HCT116 (cell line): ENCODE results near the gene OR6K3. TPM values are rescaled to one million over a fixed set of nuclear protein-coding genes. Genes with fewer than 3 reads are reported as not detected.

Experiments
- ATAC-seq: fragments of 200-7000 bp; cut with Tn5 transposase; 2 replicates; pipeline ENCODE4 v1.9.1; 2020; ENCODE audit warnings: mild to moderate bottlenecking, moderate library complexity
- BruUV-seq: library from RNA; stranded (reverse); fragments of 400-500 nt; replicated peaks from 2 replicates; lab custom pipeline; 2021; lab: Mats Ljungman, UMichigan
- CTCF ChIA-PET: fragments of 300-600 bp; sonication (Branson Sonifier 250); formaldehyde crosslinking; loops from one replicate; lab custom pipeline; 2021; ENCODE audit warnings: antibody characterized with exemption; lab: Charles Lee
- POLR2A ChIA-PET: fragments of 300-600, 350-600 bp; sonication (Branson Sonifier 250); formaldehyde crosslinking; loops from one replicate; lab custom pipeline; 2021; ENCODE audit warnings: antibody characterized with exemption; lab: Charles Lee
- RAD21 ChIA-PET, 2 experiments: fragments of 300-600 bp; sonication (Branson Sonifier 250); formaldehyde crosslinking; loops; one replicate each; lab custom pipeline; 2023; ENCODE audit warnings: low total read pairs in 2 of 2; ENCODE audit not compliant: uncharacterized antibody in 2 of 2, unreplicated experiment in 2 of 2, low non-redundant PET in 1 of 2; lab: Charles Lee
- DNase-seq: peaks from one replicate; pipeline ENCODE4 v3.0.0-alpha.2; 2010; ENCODE audit warnings: low read depth, low spot score
- H2AFZ ChIP-seq: fragments of 200-600 bp; shearing (Covaris generic), sonication (generic); 2 replicates; pipeline ENCODE4 v1.6.1; 2017; ENCODE audit warnings: low read depth, mixed run types, mixed read lengths, antibody characterized with exemption, low read length; ENCODE audit not compliant: poor library complexity, severe bottlenecking
- H3K27ac ChIP-seq: 2 replicates; pipeline ENCODE4 v1.5.1; 2012; ENCODE audit warnings: low read depth, low read length
- H3K27me3 ChIP-seq: fragments of 200-600 bp; sonication (generic); 2 replicates; pipeline ENCODE4 v1.6.1; 2016; ENCODE audit warnings: mixed run types, low read length, mixed read lengths; ENCODE audit not compliant: insufficient read depth
- H3K36me3 ChIP-seq, 2 experiments: fragments of 200-500 bp in 1 of 2; fragments of 200-600 bp in 1 of 2; sonication (Bioruptor generic) in 1 of 2; sonication (generic) in 1 of 2; 2 replicates each; pipeline versions ENCODE4 v1.5.1 to v1.6.1; 2014 to 2016; ENCODE audit warnings: low read length in 2 of 2, inconsistent platforms in 1 of 2, mixed read lengths in 1 of 2, mixed run types in 1 of 2; ENCODE audit not compliant: insufficient read depth in 2 of 2, control insufficient read depth in 1 of 2
- H3K4me1 ChIP-seq, 2 experiments: fragments of 200-600 bp in 1 of 2; sonication (generic) in 1 of 2; 2 replicates each; pipeline versions ENCODE4 v1.5.1 to v1.6.1; 2012 to 2017; ENCODE audit warnings: low read length in 2 of 2, inconsistent platforms in 1 of 2, mild to moderate bottlenecking in 1 of 2, mixed read lengths in 1 of 2, mixed run types in 1 of 2, moderate library complexity in 1 of 2; ENCODE audit not compliant: insufficient read depth in 2 of 2, control insufficient read depth in 1 of 2
- H3K4me2 ChIP-seq: fragments of 200-600 bp; sonication (generic); 2 replicates; pipeline ENCODE4 v1.6.1; 2017; ENCODE audit warnings: mixed run types, low read length, mixed read lengths
- H3K4me3 ChIP-seq, 2 experiments: fragments of 200-600 bp in 1 of 2; sonication (generic) in 1 of 2; replicated peaks in 1 of 2; 2 replicates each; pipeline ENCODE4 v1.5.1; 2011 to 2016; ENCODE audit warnings: low read length in 2 of 2, control low read depth in 1 of 2, low read depth in 1 of 2, mild to moderate bottlenecking in 1 of 2, mixed read lengths in 1 of 2, mixed run types in 1 of 2
- H3K79me2 ChIP-seq: fragments of 200-600 bp; sonication (generic); 2 replicates; pipeline ENCODE4 v1.6.1; 2017; ENCODE audit warnings: mild to moderate bottlenecking, mixed run types, low read length, moderate library complexity, mixed read lengths; ENCODE audit not compliant: insufficient read depth
- H3K9ac ChIP-seq: fragments of 200-600 bp; sonication (generic); 2 replicates; pipeline ENCODE4 v1.6.1; 2016; ENCODE audit warnings: low read length, mixed read lengths
- H3K9me2 ChIP-seq: fragments of 200-600 bp; sonication (generic), shearing (Covaris generic); 2 replicates; pipeline ENCODE4 v1.6.1; 2017; ENCODE audit warnings: mixed run types, mild to moderate bottlenecking, moderate library complexity; ENCODE audit not compliant: insufficient read depth
- H3K9me3 ChIP-seq, 2 experiments: fragments of 200-500 bp in 1 of 2; fragments of 200-600 bp in 1 of 2; sonication (Bioruptor generic) in 1 of 2; sonication (generic) in 1 of 2; 2 replicates each; pipeline ENCODE4 v1.6.1; 2014 to 2017; ENCODE audit warnings: low read length in 2 of 2, mixed read lengths in 2 of 2, inconsistent platforms in 1 of 2, low read depth in 1 of 2, mild to moderate bottlenecking in 1 of 2, mixed run types in 1 of 2, moderate library complexity in 1 of 2; ENCODE audit not compliant: control insufficient read depth in 1 of 2, insufficient read depth in 1 of 2
- H4K20me1 ChIP-seq: fragments of 200-600 bp; sonication (generic), shearing (Covaris generic); 2 replicates; pipeline ENCODE4 v1.6.1; 2017; ENCODE audit warnings: mixed run types, mild to moderate bottlenecking, moderate library complexity; ENCODE audit not compliant: insufficient read depth
- CTCF ChIP-seq, 3 experiments: fragments of 200-600 bp in 1 of 3; sonication (generic) in 1 of 3; IDR thresholded peaks in 2 of 3; conservative IDR thresholded peaks in 1 of 3; 2 replicates each; pipeline ENCODE4 v1.5.1; 2012 to 2017; ENCODE audit warnings: low read depth in 2 of 3, low read length in 2 of 3, antibody characterized with exemption in 1 of 3, borderline replicate concordance in 1 of 3, control low read depth in 1 of 3, mild to moderate bottlenecking in 1 of 3, mixed read lengths in 1 of 3, mixed run types in 1 of 3, moderate library complexity in 1 of 3; ENCODE audit not compliant: insufficient read depth in 1 of 3
- EZH2 ChIP-seq: fragments of 200-600 bp; sonication (generic); IDR thresholded peaks from 2 replicates; pipeline ENCODE4 v1.6.1; 2017; ENCODE audit warnings: antibody characterized with exemption, mixed run types
- EZH2phosphoT487 ChIP-seq: fragments of 200-600 bp; IDR thresholded peaks from 2 replicates; pipeline ENCODE4 v1.6.1; 2018; ENCODE audit warnings: antibody characterized with exemption, borderline replicate concordance
- MAX ChIP-seq: IDR thresholded peaks from 2 replicates; pipeline ENCODE4 v1.6.1; 2012
- POLR2A ChIP-seq: IDR thresholded peaks from 2 replicates; pipeline ENCODE4 v1.7.0; 2011; ENCODE audit warnings: borderline replicate concordance; ENCODE audit not compliant: insufficient read depth, insufficient read length; ENCODE audit errors: extremely low read depth
- ZBTB33 ChIP-seq: IDR thresholded peaks from 2 replicates; pipeline ENCODE4 v1.6.1; 2011; ENCODE audit warnings: mild to moderate bottlenecking, low read length, moderate library complexity; ENCODE audit not compliant: insufficient replicate concordance; ENCODE audit errors: extremely low read depth
- ZFX ChIP-seq: fragments of 450-650 bp; IDR thresholded peaks from 2 replicates; pipeline ENCODE4 v1.6.1; 2017
- ZNF274 ChIP-seq: fragments of 200-500 bp; sonication (Bioruptor generic); IDR thresholded peaks from 2 replicates; pipeline ENCODE4 v1.6.1; 2014; ENCODE audit warnings: mild to moderate bottlenecking, low read depth, low read length, inconsistent platforms
- intact Hi-C: fragments of 100-400 bp; cut with micrococcal nuclease; formaldehyde crosslinking; loops from 2 replicates; pipeline ENCODE4 v1.10.0; 2022
- total RNA-seq: library from RNA; stranded (reverse); gene quantifications from one replicate; pipeline ENCODE4 v1.2.1, GENCODE V29; 2021; ENCODE audit not compliant: unreplicated experiment

Gene OR6K3
- total RNA-seq, 1 experiment from 2014 or later = not detected

- BruUV-seq = no TSS peak
- Histone ChIP-seq H3K27me3 (no peaks in the 10 kb centered on the region), H4K20me1 (no peaks in the 10 kb centered on the region; the same call in 1 of the 2 replicates), H3K27ac (no peak overlapping the region), H3K79me2 (no peaks in the 10 kb centered on the region), H2AFZ (no peak overlapping the region), H3K4me3 (no peak overlapping the region), H3K36me3 (no peaks in the 10 kb centered on the region), H3K4me1 (no peaks in the 10 kb centered on the region), H3K4me2 (no peak overlapping the region), H3K9me3 (no peaks in the 10 kb centered on the region), H3K9ac (no peak overlapping the region), H3K9me2 (no peaks in the 10 kb centered on the region)
- ChIA-PET POLR2A (no interaction called here), RAD21 (no interaction called here), CTCF (no interaction called here)
- no peak for ATAC-seq
- no peak for DNase-seq
- TF ChIP-seq EZH2phosphoT487 (no peak), ZBTB33 (no peak), EZH2 (no peak), POLR2A (no peak), MAX (no peak), ZFX (no peak)
- intact Hi-C loops = no loop called here
Observed at GRCh38 chr1:158694596-158694995, 25.9 kb downstream of the OR6K3 start.

GRCh38 chr1:158692356-158692755 is 28.2 kb downstream of the OR6K3 start:
- H3K4me3 ChIP-seq = no peak overlapping the region
- TF ChIP-seq CTCF (IDR thresholded peaks at IDR 0.05 in 2 of 3, conservative IDR thresholded peaks at IDR 0.05 in 1 of 3; ENCODE audit: borderline replicate concordance in 1 of 3, insufficient read depth in 1 of 3, low read depth in 2 of 3, low read length in 2 of 3) (no peak), ZNF274 (no peak), POLR2A (no peak)
- H3K27ac ChIP-seq = no peak overlapping the region
- ChIA-PET POLR2A (no interaction called here), RAD21 (no interaction called here), CTCF (no interaction called here)
- H3K9me3 ChIP-seq = no peaks in the 10 kb centered on the region
- no peaks in the 10 kb centered on the region for H3K9me2 ChIP-seq
- no peaks in the 10 kb centered on the region for H3K79me2 ChIP-seq
- H3K27me3 ChIP-seq = no peaks in the 10 kb centered on the region
- H2AFZ ChIP-seq = no peak overlapping the region
- no peaks in the 10 kb centered on the region; the same call in 1 of the 2 replicates for H4K20me1 ChIP-seq
- no TSS peak for BruUV-seq
- no peaks in the 10 kb centered on the region for H3K36me3 ChIP-seq
- H3K9ac ChIP-seq = no peak overlapping the region
- intact Hi-C loops = no loop called here
- DNase-seq (no peak), ATAC-seq (no peak)
- H3K4me1 ChIP-seq = no peaks in the 10 kb centered on the region
- no peak overlapping the region for H3K4me2 ChIP-seq
